WTC11 (cell line): Measurements from ENCODE around the gene FBH1. TPM values are rescaled to one million over a fixed set of nuclear protein-coding genes. Genes with fewer than 3 reads are reported as not detected.

Experiments
- ATAC-seq: fragments of 200-7000 bp; cut with Tn5 transposase; 2 replicates; pipeline ENCODE4 v1.10.0; 2021; ENCODE audit warnings: mild to moderate bottlenecking, moderate library complexity
- CTCF ChIA-PET: fragments of 300-600 bp; sonication (Branson Sonifier 250); formaldehyde crosslinking; loops from one replicate; lab custom pipeline; 2021; ENCODE audit warnings: antibody characterized with exemption; lab: Charles Lee
- POLR2A ChIA-PET: fragments of 350-600 bp; sonication (Branson Sonifier 250); formaldehyde crosslinking; loops from one replicate; lab custom pipeline; 2021; ENCODE audit warnings: antibody characterized with exemption; lab: Charles Lee
- DNase-seq: peaks from one replicate; pipeline ENCODE4 v3.0.0; 2021; ENCODE audit warnings: low spot score
- H3K27ac Mint-ChIP-seq: 2 replicates; pipeline ENCODE4 v1.8.0; 2021; ENCODE audit warnings: mixed read lengths
- H3K27me3 Mint-ChIP-seq: 2 replicates; pipeline ENCODE4 v1.8.0; 2021; ENCODE audit warnings: low read depth, mild to moderate bottlenecking, moderate library complexity, mixed read lengths
- H3K36me3 Mint-ChIP-seq: 2 replicates; pipeline ENCODE4 v1.8.0; 2021; ENCODE audit warnings: mixed read lengths
- H3K4me1 Mint-ChIP-seq: 2 replicates; pipeline ENCODE4 v1.8.0; 2022; ENCODE audit warnings: mixed read lengths
- H3K4me3 Mint-ChIP-seq: 2 replicates; pipeline ENCODE4 v1.8.0; 2021; ENCODE audit warnings: mild to moderate bottlenecking, moderate library complexity, mixed read lengths
- H3K9me3 Mint-ChIP-seq: 2 replicates; pipeline ENCODE4 v1.8.0; 2021; ENCODE audit warnings: mixed read lengths
- FOXK1 ChIP-seq: sonication (generic); formaldehyde crosslinking; IDR thresholded peaks from 2 replicates; pipeline ENCODE4 v1.8.0; 2022; ENCODE audit warnings: mild to moderate bottlenecking, moderate library complexity, missing genetic modification reagents
- GABPB1 ChIP-seq: sonication (generic); formaldehyde crosslinking; IDR thresholded peaks from 2 replicates; pipeline ENCODE4 v1.8.1; 2023; ENCODE audit warnings: mild to moderate bottlenecking, missing genetic modification reagents
- HMGA2 ChIP-seq: fragments of 250-450 bp; sonication (Bioruptor Pico); IDR thresholded peaks from 2 replicates; pipeline ENCODE4 v1.4.0; 2021; ENCODE audit warnings: mild to moderate bottlenecking, moderate library complexity
- IRF2 ChIP-seq: sonication (generic); formaldehyde crosslinking; IDR thresholded peaks from 2 replicates; pipeline ENCODE4 v1.8.0; 2022; ENCODE audit warnings: low read depth, missing genetic modification reagents, borderline replicate concordance
- NR3C1 ChIP-seq: sonication (generic); formaldehyde crosslinking; conservative IDR thresholded peaks from 2 replicates; pipeline ENCODE4 v1.8.1; 2023; ENCODE audit warnings: low read depth, mild to moderate bottlenecking, missing genetic modification reagents
- TCF7 ChIP-seq: sonication (generic); formaldehyde crosslinking; IDR thresholded peaks from 2 replicates; pipeline ENCODE4 v1.8.0; 2022; ENCODE audit warnings: mild to moderate bottlenecking, low read depth, missing genetic modification reagents, moderate library complexity
- ZNF423 ChIP-seq: fragments of 250-450 bp; sonication (Bioruptor Pico); IDR thresholded peaks from 2 replicates; pipeline ENCODE4 v2.1.2; 2022; ENCODE audit warnings: mild to moderate bottlenecking, moderate library complexity
- total RNA-seq: library from RNA; stranded (reverse); gene quantifications from 3 replicates; pipeline ENCODE4 v1.2.3, GENCODE V29; 2021
- TF ChIP-seq, protein P1 (sequence below): sonication (generic); formaldehyde crosslinking; IDR thresholded peaks from 2 replicates; pipeline ENCODE4 v1.8.1; 2023; ENCODE audit warnings: mild to moderate bottlenecking, moderate library complexity, missing genetic modification reagents
- TF ChIP-seq, protein P2 (sequence below): sonication (generic); formaldehyde crosslinking; IDR thresholded peaks from 2 replicates; pipeline ENCODE4 v1.8.0; 2022; ENCODE audit warnings: mild to moderate bottlenecking, missing genetic modification reagents
- TF ChIP-seq, protein P3 (sequence below): sonication (generic); formaldehyde crosslinking; IDR thresholded peaks from 2 replicates; pipeline ENCODE4 v1.8.0; 2022; ENCODE audit warnings: mild to moderate bottlenecking, missing genetic modification reagents
- TF ChIP-seq, protein P4 (sequence below): sonication (generic); formaldehyde crosslinking; IDR thresholded peaks from 2 replicates; pipeline ENCODE4 v1.8.1; 2022; ENCODE audit warnings: low read depth, missing genetic modification reagents, borderline replicate concordance
- TF ChIP-seq, protein P5 (sequence below): sonication (generic); formaldehyde crosslinking; IDR thresholded peaks from 2 replicates; pipeline ENCODE4 v1.8.1; 2023; ENCODE audit warnings: mild to moderate bottlenecking, missing genetic modification reagents, moderate library complexity
- TF ChIP-seq, protein P6 (sequence below): sonication (generic); formaldehyde crosslinking; IDR thresholded peaks from 2 replicates; pipeline ENCODE4 v1.8.1; 2023; ENCODE audit warnings: mild to moderate bottlenecking, missing genetic modification reagents, borderline replicate concordance

The FBH1 gene
- total RNA-seq, 1 experiment from 2014 or later = 66.8 TPM

DNA sequence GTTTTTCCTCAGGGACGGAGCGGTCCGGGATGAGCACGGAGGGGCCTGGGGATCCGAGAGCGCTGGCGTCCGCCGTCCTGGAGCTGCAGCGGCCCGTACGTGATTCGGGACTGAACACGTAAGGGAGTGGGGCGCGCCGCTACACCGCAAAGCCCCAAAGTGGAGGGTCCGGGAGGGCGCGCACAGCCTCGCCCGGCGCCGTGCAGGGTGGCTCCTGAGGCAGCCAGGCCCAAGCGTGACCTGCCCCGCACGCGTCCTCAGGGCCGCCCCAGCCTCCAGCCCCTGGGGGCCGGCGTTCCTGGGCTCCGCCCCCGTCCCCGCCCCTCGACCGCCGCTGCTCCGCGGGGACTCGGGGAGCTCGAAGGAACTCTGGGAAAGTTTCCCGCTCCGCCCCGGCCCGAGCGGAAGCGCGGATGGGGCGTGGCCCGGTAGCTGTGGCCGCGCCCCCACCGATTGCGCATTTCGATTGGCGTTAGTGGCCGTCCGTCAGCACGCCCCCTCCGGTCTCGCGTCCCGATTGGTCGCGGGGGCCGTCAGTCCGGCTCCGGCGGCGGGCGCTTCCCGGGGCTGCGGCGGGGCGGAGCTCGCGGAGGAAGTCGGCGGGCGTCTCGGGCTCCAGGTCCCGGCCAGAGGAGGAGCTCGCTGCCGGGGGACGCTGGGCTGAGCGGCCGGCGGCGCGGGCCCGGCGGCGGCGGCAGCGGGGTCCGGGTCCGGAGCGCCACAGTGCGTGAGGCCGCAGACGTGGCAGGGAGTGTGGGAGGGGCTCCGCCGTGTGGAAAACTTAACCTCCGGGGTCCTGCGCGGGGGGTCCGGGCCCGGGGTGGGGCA lies at the start of gene FBH1, which contains the start of gene ANKRD16 (continued):
- TF ChIP-seq, protein P1, sequence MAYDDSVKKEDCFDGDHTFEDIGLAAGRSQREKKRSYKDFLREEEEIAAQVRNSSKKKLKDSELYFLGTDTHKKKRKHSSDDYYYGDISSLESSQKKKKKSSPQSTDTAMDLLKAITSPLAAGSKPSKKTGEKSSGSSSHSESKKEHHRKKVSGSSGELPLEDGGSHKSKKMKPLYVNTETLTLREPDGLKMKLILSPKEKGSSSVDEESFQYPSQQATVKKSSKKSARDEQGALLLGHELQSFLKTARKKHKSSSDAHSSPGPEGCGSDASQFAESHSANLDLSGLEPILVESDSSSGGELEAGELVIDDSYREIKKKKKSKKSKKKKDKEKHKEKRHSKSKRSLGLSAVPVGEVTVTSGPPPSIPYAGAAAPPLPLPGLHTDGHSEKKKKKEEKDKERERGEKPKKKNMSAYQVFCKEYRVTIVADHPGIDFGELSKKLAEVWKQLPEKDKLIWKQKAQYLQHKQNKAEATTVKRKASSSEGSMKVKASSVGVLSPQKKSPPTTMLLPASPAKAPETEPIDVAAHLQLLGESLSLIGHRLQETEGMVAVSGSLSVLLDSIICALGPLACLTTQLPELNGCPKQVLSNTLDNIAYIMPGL (CRISPR knock-in tag) = peak; percentile 65; the same call in 1 of the 2 replicates
- TF ChIP-seq GABPB1 (CRISPR knock-in tag) (peak; percentile 58), HMGA2 (CRISPR knock-in tag) (no peak), FOXK1 (CRISPR knock-in tag) (peak; percentile 65), NR3C1 (CRISPR knock-in tag) (no peak), ZNF423 (CRISPR knock-in tag) (no peak)
- TF ChIP-seq, protein P2, sequence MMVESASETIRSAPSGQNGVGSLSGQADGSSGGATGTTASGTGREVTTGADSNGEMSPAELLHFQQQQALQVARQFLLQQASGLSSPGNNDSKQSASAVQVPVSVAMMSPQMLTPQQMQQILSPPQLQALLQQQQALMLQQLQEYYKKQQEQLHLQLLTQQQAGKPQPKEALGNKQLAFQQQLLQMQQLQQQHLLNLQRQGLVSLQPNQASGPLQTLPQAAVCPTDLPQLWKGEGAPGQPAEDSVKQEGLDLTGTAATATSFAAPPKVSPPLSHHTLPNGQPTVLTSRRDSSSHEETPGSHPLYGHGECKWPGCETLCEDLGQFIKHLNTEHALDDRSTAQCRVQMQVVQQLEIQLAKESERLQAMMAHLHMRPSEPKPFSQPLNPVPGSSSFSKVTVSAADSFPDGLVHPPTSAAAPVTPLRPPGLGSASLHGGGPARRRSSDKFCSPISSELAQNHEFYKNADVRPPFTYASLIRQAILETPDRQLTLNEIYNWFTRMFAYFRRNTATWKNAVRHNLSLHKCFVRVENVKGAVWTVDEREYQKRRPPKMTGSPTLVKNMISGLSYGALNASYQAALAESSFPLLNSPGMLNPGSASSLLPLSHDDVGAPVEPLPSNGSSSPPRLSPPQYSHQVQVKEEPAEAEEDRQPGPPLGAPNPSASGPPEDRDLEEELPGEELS (CRISPR knock-in tag) = peak; percentile 81; the same call in 1 of the 2 replicates
- TF ChIP-seq, protein P3, sequence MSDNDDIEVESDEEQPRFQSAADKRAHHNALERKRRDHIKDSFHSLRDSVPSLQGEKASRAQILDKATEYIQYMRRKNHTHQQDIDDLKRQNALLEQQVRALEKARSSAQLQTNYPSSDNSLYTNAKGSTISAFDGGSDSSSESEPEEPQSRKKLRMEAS (CRISPR knock-in tag) = peak; percentile 80
- TF ChIP-seq, protein P4, sequence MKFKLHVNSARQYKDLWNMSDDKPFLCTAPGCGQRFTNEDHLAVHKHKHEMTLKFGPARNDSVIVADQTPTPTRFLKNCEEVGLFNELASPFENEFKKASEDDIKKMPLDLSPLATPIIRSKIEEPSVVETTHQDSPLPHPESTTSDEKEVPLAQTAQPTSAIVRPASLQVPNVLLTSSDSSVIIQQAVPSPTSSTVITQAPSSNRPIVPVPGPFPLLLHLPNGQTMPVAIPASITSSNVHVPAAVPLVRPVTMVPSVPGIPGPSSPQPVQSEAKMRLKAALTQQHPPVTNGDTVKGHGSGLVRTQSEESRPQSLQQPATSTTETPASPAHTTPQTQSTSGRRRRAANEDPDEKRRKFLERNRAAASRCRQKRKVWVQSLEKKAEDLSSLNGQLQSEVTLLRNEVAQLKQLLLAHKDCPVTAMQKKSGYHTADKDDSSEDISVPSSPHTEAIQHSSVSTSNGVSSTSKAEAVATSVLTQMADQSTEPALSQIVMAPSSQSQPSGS (CRISPR knock-in tag) = no peak
- TF ChIP-seq, all 79 proteins: peak for 20

DNA sequence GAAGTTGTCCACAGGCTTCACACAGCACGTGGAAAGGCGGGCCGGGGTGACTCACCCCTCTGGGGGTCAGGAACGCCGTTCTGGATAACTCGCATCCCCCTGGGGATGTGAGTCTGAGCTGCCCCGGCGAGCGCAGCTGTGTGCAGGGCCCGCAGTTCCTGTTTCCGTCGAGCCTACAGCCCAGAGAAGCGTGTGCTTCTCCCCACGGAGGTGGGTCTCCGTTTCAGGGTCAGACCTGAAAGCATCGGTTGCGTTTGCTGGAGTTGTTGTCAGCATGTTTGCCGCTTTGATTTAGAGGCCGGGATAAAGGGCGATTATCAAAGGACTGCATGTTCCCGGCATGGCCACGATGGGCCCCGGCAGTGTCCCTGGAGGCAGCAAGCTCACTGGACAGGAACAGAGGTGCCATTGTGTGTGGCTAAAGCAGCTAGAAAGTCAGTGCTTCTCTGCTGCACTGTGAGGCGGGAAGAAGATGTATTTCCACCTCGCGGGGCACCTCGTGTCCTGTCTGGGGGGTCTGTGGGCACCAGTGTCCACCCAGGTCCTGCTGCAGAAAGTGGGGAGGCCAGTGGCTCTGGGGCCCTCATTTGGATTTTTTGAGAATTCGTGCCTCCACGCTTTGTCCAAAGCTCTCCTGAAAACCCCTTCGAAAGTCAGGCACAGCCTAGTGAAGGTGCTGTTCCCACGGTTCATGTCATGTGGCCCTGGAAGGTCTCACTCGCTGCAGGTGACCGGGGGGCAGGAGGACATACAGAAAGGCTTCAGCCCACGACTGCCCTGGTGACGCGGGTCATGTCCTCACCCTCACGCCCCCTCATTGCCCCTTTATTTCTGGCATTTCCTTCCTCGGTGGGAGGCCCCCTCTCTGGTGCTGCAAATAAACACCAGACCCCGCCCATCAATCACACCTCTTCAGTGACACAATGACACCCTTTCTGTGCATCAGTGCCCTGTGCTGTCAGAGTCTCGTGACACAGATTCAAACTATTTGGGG lies 49.4 kb upstream of the FBH1 start:
- ChIA-PET CTCF (interaction anchor here (1.2 kb wide), 1 partner anchor 33 kb away, joined by 6 read pairs; no protein-coding TSS in a partner anchor), POLR2A (no interaction called here)
- Mint-ChIP-seq H3K36me3 (no peaks in the 10 kb centered on the region), H3K9me3 (no peaks in the 10 kb centered on the region), H3K4me1 (peaks cover 6% of the 10 kb centered on the region), H3K27ac (no peak overlapping the region), H3K27me3 (no peaks in the 10 kb centered on the region), H3K4me3 (no peak overlapping the region)
- DNase-seq (no peak), ATAC-seq (peak; percentile 67)
- TF ChIP-seq, protein P5, sequence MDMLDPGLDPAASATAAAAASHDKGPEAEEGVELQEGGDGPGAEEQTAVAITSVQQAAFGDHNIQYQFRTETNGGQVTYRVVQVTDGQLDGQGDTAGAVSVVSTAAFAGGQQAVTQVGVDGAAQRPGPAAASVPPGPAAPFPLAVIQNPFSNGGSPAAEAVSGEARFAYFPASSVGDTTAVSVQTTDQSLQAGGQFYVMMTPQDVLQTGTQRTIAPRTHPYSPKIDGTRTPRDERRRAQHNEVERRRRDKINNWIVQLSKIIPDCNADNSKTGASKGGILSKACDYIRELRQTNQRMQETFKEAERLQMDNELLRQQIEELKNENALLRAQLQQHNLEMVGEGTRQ (CRISPR knock-in tag) = peak; percentile 44; the same call in 1 of the 2 replicates
- TF ChIP-seq IRF2 (CRISPR knock-in tag) = no peak

DNA sequence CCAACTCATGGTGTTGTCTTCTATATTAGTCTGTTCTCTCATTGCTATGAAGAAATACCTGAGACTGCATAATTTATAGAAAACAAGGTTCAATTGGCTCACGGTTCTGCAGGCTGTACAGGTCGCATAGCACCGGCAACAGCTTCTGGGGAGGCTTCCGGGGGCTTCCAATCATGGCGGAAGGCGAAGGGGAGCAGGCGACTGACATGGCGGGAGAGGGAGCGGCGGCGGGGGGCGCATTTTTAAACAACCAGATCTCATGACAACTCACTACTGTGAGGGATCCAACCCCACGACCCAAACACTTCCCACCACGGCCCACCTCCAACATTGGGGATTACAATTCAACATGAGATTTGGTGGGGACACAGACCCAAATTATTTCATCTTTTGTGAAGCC lies 48.1 kb upstream of the FBH1 start:
- H3K9me3 Mint-ChIP-seq = no peaks in the 10 kb centered on the region
- no peaks in the 10 kb centered on the region for H3K27me3 Mint-ChIP-seq
- peaks cover 6% of the 10 kb centered on the region for H3K4me1 Mint-ChIP-seq
- DNase-seq = no peak
- POLR2A ChIA-PET = no interaction called here
- no peak for TF ChIP-seq TCF7
- TF ChIP-seq, protein P6, sequence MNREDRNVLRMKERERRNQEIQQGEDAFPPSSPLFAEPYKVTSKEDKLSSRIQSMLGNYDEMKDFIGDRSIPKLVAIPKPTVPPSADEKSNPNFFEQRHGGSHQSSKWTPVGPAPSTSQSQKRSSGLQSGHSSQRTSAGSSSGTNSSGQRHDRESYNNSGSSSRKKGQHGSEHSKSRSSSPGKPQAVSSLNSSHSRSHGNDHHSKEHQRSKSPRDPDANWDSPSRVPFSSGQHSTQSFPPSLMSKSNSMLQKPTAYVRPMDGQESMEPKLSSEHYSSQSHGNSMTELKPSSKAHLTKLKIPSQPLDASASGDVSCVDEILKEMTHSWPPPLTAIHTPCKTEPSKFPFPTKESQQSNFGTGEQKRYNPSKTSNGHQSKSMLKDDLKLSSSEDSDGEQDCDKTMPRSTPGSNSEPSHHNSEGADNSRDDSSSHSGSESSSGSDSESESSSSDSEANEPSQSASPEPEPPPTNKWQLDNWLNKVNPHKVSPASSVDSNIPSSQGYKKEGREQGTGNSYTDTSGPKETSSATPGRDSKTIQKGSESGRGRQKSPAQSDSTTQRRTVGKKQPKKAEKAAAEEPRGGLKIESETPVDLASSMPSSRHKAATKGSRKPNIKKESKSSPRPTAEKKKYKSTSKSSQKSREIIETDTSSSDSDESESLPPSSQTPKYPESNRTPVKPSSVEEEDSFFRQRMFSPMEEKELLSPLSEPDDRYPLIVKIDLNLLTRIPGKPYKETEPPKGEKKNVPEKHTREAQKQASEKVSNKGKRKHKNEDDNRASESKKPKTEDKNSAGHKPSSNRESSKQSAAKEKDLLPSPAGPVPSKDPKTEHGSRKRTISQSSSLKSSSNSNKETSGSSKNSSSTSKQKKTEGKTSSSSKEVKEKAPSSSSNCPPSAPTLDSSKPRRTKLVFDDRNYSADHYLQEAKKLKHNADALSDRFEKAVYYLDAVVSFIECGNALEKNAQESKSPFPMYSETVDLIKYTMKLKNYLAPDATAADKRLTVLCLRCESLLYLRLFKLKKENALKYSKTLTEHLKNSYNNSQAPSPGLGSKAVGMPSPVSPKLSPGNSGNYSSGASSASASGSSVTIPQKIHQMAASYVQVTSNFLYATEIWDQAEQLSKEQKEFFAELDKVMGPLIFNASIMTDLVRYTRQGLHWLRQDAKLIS = no peak
- ATAC-seq = no peak
- no peak overlapping the region for H3K27ac Mint-ChIP-seq
- no peak overlapping the region for H3K4me3 Mint-ChIP-seq
- no peaks in the 10 kb centered on the region for H3K36me3 Mint-ChIP-seq
- CTCF ChIA-PET = interaction anchor here (0.8 kb wide), 1 partner anchor 48 kb away, joined by 3 read pairs; the partner anchor contains the start of gene ANKRD16
